ENCODE data around the gene CLIC1.

The CLIC1 gene

DNA sequence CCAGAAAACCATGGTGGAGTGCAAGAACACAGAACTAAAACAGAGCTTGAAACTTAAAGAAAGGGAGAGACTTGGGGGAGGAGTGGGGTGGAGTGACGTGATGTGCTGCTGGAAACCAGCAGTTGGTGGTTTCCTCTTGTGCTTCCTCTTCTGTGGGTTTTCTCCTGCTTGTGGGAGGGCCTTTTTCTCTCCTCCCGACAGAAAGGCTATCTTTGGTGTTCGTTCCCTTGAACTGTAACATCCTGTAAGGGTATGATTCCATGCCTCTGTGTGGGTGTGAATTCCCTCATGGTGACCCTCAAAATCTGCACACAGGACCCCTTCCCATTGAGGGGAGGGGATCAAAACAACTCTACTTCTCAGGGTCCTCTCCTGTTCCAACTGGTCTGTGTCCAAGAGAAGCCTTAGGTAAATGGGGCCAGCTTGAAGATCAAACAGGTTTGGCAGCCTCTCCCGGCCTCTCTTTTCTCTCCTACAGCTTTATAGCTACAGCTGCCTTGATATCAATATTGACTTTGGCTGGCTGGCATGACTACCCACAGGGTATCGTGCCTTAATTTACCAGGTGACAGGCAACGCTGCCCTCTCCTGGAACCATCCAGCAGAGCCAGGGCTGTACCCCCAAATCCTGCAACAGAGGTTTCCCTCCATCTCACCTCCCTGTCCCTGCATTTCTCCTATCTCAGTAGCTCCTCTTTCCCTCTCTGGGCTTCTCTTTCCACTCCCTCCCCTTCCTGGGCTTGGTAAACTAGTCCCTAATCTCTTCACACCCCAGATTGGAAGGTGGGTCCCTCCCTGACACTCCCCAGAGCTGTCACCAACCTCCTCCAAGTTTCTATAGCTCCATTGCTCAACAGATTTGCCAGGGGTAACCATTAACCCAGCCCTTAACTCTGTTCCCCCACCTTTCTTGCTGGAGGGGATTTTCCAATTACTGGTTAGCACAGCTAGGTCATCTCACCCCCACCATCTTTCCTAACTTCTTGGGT, 2.0 kb upstream of the CLIC1 start:
- DNase-seq, result peak; percentile 80

DNA sequence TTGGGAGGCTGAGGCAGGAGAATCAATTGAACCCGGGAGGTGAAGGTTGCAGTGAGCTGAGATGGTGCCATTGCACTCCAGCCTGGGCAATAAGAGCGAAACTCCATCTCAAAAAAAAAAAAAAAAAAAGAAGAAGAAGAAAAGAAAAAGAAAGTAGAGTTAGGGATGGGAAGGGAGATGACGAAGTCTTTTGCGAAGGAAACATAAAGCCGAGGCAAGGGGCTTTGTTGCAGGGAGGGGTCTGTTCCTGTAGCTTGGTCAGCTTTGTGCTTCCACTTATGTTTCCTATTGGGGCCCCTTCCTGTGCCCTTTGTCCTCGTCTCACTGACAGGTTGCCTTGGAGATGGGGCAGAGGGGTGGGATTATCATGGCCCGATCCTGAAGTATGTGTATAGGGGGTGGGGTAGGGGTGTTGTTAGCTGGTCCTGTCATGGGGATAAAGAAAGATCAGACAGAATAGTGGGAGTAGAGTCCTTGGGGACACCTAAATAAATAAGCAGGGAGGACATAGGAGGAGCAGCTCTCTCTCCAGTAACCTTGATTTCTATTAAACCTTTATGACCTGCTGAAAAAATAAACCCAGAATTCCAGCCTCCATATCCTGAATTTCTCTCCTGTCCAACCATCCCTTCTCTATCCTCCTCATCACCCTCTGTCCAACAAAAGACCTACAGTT, 1.1 kb upstream of the CLIC1 start:
- DNase-seq, result peak; percentile 7

DNA sequence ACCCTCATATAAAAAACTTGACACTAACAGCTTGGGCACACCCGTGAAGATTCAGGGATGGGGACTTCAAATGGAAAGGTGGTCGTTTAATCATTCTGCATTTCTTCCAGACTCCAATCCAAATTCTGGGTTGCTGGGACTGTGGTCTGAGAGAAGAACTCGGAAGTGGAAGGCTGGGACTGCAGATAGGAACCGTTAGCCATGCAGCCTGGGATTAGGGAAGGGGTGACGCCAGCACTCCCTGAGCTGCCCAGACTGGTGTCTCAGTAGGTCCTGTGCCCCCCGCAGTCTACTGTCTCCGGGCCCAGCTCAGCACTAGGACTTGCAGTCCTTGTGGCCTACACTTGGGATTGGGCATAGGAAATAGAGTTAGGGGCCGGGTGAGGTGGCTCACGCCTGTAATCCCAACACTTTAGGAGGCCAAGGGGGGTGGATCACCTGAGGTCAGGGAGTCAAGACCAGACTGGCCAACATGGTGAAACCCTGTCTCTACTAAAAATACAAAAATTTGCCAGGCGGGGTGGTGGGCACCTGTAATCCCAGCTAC, 511 bp upstream of the CLIC1 start:
- no peak for DNase-seq

DNA sequence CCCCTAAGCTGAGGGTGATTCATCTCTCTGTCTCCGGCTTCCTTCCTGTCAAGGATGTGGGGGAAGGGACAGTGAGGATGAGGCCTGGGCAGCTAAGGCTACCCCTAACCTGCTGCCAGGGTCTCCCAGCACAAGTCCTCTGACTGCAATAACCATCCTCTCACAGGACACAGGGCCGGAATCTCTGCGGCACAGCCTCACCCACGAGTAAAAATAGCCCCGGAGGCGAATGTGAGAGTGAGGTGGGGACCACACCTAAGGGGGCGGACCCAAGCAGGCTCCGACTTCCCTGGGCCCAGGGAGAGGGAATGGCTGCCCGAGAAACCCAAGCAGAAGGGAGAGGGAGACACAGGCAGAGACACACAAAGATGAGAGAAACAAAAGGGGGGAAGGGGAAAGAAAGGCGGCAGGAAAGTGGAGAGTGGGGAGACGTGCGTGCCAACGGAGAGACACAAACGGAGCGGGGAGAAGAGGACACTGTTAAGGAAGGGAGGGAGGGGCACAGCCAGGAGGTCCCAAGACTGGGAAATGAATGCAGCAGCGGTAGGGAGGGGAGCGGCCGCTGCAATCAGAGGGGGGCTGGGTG, 1.4 kb downstream of the CLIC1 start:
- no peak for DNase-seq

DNA sequence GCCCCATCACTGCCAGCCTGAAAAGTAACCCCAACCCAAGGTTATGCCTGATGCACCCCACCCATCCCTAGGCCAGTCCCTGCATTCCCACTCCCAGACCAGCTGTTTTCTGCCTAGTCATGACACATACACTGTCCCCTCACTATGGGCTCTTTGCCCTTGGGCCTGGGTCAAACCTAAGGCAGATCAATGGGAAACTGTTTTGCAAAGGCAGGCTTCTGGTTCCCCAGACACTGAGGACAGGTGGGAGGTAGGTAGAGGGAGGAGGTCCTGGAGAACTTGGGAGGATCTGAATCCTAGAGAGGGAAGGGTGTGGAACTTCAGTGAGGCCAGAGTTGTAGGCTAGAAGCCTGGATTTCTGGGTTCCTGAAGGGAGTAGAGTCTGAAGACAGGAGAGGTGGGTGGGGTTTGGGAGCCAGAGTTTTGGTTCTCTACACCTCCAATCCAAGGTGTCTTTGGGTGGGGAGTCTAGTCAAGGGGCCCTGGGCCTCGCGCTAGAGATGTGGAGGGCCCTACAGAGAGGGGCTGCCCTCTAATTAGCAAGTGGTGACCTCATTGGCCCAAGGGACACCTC, 2.0 kb downstream of the CLIC1 start:
- no peak for DNase-seq

DNA sequence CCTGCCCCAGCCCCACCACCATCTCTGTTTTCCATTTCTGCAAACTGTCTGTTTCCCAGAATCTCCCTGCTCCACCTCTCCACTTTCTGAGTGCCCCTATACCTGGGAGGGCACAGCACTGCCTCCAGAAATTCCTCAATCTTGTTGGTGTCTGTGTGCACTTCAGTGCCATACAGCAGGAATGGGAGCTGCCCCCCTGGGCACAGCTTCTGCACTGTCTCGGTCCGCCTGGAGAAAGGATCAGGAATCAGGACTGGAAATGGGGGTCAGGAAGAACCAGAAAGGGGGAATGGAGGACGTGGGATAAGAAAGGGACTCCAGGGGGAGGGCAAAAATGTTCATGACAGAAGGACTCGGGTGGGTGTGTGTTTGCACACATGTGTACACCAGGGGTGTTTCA, 2.6 kb downstream of the CLIC1 start:
- DNase-seq, result no peak

DNA sequence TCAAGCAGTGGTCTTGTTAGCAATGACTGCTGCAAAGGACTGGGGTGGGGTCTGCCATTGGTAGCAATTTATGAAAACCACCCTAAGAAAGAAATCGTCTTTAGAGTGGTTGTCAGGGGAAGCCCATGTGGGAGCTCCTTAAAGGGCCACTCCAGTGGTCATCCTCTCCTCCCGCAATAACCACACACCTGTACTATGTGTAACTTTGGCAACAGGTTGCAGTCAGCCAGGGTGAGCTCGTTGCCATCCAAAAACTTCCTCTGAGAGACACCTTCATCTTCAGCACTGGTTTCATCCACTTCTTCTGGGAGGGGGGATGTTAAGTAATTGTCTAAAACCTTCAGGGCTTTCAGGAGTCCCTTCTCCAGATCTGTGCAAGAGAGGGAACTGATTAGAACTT, 4.3 kb downstream of the CLIC1 start:
- DNase-seq, result no peak

DNA sequence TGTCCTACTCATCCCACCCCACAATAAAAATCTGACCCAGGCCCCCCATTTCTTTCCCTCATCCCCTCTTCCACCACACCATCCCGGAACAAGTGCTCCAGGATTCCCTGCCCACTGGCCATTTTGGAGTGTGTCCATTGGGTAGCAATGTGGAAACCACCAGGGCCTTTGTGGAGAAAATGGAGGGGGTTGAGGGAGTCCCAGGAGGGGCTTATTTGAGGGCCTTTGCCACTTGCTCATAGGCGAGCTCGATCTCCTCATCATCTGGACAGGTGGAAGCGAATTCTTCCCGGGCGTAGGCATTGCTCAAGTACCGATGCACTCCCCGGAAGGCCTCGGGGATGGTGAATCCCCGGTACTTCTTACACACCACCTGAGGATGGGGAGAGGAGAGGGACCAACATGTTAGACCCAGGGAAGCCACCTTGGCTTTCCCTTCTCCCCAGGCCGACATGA, 5.7 kb downstream of the CLIC1 start:
- DNase-seq, result no peak

DNA sequence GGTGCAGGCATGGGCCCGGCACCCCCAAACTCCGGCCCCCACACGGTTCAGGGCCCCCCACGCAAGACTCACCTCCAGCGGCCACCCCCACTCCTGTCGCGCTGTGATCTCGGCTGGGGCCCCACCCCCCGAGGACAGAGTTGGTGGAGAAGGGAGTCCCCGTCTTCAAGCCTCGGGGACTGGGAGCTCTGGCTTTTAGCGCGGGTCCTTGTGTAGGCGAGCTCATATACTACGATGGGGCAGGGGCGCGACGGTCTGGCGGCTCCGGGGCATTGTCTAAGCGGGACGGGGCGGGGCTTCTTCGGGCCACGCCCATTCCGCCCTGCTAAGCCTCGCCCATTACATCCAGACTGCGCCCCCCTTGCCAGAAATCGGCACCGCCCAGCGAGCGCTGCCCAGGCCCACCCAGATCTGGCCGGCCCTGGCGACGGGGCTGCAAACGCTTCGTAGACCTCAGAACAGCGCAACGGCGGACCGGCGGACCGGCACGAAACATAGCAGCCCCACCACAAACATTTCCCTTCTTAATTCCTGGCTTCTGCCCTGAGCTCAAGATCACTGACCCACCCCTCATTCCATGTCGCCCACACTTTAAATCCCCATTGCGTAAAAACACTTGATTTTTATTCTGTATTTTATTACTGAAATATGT, 6.2 kb downstream of the CLIC1 start:
- DNase-seq, result no peak

DNA sequence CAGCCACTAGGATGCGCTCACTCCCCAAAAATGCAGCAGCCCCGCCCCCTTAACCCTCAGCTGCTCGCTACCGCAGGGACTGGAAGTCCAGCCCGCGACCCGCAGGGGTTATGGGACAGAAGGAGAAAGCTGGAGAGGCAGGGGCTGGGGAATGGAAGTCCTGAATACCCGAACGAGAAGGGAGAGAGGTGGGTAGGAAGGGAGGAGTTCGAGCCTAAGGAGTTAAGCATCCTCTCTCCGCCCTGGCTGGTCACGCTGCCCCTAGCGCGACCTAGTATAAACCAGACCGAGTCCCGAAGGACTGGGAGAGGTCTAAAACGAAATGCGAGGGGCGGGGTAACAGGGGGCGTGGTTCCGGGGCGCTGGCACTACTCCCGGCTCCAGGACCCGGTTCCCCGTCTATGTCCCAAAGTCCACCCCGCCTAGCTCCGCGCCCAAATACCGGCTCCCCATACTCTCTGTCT, 6.8 kb downstream of the CLIC1 start:
- no peak for DNase-seq

DNA sequence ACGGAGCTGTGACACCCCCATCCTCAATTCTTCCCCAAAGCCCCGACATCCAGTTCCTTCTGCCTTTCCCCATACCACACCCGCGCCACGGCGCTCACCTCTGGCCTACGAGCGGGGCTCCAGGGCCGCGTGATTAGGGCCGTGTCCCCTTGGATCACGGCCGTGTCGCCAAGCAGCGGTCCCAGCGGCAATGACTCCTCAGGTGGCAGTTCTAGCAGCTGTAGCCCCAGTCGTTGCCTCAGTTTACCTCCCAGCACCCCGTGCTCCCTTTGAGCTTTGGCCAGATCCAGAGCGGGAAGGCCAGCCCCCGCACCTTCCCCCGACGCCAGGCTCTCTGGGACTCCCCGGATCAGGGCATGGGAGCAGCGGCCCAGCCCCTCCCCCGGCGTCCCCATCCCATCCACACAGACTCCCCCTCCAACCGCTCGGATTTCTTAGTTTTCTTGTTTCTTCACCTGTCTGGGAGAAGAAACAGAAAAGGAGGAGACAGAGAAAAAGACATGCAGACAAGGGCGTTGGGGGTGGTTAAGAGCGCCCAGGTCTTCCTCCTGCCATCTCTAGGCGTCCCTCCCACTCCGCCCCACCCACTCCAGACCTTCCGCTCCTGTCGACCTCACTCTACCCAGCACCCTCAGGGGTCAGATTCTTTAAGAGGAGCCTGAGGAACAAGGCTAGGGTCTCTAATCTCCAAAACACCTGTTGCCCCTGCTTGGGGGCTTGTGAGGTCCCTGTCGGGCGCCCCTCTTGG, 7.4 kb downstream of the CLIC1 start, which contains the start of gene DDAH2:
Gene DDAH2 (minus strand): TSS at position 533 of the 748 bp plus-strand sequence. CDS start 138 bp downstream, at position 395.
- DNase-seq, result no peak

DNA sequence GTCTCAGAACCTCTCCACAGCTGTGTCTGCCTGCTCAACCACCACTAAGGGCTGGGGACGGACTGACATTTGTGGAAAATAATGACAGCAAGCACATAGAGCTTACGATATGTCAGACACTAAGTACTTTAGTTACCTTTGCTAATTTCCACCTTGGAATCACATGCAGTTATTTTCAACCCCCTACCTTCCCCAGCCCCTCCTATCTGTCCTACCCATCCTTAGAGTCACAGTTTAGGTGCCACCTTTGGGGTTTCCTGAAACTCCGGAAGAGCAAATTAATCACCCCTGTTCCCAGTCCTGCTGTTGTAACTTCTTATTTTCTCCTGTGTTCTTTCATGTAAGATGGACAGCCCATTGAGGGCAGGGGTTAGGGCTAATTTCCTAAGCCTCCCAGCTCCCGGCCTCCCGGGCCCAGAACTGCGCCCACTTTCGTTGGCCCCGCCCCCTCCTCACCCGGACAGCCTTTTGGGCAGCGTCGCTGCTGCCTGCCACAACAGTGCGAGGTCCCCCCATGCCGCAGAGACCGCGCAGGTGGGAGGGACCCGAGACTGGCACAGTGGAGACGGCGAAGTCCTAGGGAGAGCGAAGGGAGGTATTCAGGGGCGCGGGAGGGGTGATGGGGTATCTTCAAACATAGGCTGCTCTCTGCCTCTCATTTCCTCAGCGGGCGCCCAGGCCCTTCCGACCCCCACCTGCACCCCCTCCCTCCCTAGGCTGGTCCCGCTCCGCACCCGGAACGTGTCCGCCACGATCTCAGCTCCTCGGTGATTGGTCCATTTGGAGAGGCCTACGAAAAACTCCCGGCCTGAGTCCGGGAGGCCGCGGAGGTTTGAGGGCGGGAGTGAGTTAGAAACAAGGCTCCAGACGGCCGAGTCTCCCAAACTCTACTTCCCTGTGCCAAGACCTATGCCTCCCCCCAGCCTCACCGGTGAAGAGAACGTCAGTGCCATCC, 8.3 kb downstream of the CLIC1 start:
- no peak for DNase-seq

DNA sequence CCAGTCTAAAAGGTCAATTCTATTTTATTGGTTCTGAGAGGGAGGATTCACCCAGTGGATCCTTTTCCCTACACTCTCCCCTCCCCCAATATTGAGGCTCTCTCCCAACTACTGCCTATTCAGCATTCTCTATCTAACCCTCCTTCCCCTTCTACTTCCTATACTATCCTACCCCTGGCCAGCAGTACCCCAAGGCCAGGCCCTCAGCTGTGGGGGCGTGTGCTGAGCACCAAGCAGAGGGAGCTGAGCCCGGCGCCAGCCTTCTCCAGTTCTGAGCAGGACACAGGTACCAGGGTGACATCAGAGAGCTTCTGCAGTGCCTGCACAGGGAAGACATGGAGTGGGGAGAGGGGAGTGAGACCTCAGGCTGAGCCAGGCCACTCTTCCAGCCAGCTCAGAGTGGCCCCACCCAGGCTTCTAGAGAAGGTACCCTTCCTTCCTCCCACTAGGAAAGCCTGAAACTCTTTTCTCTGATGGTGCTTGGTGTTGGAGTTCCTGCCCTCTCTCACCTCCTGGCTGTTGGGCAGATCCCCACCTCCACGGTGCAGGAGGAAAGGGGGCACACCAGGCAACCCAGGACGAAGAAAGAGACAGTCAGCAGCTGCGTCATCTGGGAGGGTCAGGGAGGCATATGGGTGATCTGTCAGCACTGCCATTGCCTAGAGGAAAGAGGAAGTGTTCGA, 9.2 kb downstream of the CLIC1 start:
- DNase-seq, result no peak

DNA sequence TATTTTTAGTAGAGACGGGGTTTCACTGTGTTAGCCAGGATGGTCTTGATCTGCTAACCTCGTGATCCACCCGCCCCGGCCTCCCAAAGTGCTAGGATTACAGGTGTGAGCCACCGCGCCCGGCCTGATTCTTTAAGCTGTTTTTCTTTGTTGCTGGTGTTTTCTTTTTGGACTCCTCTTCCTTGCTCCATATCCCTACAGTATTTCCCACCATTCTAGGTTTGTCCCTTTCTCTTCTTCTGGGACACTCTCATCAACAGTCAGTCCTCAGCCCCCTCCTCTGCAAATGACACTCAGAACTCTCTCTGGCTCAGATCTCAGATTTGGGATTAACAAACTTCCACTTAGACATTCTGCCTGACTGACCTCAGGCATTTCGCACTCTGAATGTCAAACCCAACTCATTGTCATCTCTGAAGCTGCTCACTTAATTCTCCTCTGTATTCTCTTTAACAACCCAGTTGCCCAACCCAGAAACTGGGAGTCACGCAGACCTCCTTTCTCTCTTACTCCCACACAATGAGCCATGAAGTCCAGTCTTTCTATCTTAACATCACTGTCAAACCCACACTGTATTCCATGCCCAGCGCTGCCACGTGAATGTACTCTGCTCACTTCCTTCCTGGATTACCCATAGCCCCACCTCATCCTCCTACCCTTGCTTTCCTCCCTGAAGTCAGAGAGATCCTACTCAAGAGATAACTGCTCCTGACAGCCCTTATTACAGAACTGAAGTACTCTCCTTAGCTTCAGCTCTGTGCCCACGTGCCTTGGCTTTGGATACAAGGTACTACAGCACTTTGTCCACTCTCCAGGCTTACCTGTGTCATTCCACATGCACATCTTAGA, 10.6 kb downstream of the CLIC1 start:
- no peak for DNase-seq

DNA sequence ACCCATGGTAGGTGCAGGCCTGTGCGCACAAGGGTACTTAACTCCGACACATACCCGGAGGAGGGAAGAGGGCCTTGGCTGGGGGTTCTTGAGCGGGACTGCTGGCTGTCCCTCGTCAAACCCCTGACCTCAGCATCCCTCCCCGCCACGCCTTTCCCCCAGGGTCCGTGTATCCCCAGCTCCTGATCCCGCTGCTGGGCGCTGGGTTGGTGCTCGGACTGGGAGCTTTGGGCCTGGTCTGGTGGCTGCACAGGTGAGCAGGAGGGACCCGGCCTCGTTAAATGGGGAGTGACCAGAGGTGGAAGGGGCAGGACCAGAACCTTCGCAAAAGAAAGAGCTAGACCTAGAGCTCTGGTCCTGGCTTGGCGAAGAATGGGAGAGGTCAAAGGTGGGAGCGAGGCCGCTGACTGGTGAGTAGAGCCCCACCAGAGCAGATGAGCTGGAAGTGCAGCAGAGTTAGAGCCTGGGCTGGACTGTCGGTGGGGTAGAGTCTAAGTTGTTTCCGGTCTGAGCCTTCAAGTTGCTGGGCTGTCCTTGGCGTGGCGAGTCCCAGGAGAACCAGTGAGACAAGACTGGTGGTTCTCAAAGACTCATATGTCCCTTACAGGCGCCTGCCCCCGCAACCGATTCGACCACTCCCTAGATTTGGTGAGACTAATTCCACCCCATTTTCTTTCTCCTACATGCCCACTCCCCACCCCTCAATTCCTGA, 12.2 kb downstream of the CLIC1 start:
- no peak for DNase-seq

DNA sequence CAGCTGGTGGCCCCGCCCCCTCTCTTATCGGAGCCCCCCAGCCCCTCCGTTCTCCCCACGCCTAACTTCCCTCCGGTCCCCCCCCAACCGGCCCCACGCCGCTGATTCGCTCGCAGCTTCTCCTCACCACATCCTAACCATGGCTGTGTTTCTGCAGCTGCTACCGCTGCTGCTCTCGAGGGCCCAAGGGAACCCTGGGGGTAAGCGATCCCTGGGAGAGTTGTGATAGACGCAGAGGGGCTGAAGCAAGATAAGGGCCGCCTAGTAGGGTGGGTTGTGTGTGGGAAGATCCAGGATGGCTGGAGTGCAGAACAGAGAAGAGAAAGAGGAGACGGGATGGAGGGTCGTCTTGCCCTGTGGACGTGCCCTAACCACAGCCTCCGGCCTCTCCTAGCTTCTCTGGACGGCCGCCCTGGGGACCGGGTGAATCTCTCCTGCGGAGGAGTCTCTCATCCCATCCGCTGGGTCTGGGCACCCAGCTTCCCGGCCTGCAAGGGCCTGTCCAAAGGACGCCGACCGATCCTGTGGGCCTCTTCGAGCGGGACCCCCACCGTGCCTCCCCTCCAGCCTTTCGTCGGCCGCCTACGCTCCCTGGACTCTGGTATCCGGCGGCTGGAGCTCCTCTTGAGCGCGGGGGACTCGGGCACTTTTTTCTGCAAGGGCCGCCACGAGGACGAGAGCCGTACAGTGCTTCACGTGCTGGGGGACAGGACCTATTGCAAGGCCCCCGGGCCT, 12.9 kb downstream of the CLIC1 start, which contains the start of gene MPIG6B:
Gene MPIG6B (plus strand): TSS at position 129 of the 735 bp plus-strand sequence. CDS start 11 bp downstream, at position 140.
- no peak for DNase-seq

DNA sequence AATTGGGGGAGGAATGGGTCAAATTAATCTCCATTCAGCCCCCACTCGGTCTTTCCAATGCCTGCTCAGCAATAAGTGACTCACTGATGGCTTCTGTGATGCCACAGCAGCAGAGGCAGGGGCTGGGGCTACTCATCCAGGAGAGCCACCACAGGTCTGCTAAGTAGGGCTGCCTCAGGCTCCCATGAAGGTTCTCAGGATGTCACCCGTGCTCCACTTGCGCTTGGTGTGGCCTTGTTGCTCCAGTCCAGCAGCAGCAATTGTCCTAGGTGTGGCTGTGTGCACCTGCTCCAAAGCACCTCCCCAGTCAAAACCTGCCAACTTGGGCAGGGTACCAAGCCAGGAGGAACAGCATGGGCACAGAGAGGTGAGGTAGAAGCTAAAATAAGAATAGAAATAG, 14.2 kb downstream of the CLIC1 start:
- no peak for DNase-seq

All from NCI-H1417 treated with DMSO at 0.1 percent for 48 hours (cell line).